ENCODE data around the gene MAN1A1. TPM values are rescaled to one million over a fixed set of nuclear protein-coding genes. Genes with fewer than 3 reads are reported as not detected.
"Not testable (repeated sequence)": the region's sequence is repeated elsewhere in the genome, so short reads cannot be mapped to it uniquely, and the experiment has no call there.

MAN1A1 gene
- polyA plus RNA-seq, 2 of the 4 experiments (the other 2 are of a cell fraction): 0.05 TPM; not detected in 1

DNA sequence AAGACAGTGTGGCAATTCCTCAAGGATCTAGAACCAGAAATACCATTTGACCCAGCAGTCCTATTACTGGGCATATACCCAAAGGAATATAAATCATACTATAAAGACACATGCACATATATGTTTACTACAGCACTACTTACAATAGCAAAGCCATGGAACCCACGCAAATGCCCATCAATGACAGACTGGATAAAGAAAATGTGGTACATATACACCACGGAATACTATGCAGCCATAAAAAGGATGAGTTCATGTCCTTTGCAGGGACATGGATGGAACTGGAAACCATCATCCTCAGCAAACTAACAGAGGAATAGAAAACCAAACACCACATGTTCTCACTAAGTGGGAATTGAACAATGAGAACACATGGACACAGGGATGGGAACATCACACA is 180.2 kb downstream of the MAN1A1 start:
- POLR2A ChIA-PET; H3K4me3 ChIP-seq; H3K9me3 ChIP-seq; H3K27ac ChIP-seq; H3K4me2 ChIP-seq; FAIRE-seq; ATAC-seq; DNase-seq (ENCODE audit: low read depth in 1 of 2, low spot score in 1 of 2); H3K4me1 ChIP-seq; CTCF ChIA-PET: not testable (repeated sequence)
- 5% methylated on average over 2 of the region's 2 CpGs for WGBS (ENCODE audit: missing lambda C conversion rate)

- WGBS (ENCODE audit: missing lambda C conversion rate): 0% methylated on average over 3 of the region's 3 CpGs
- Histone ChIP-seq H3K9me3 (no peaks in the 10 kb centered on the region), H3K4me3 (no peak overlapping the region), H3K4me2 (no peak overlapping the region), H3K4me1 (no peaks in the 10 kb centered on the region), H3K27ac (no peak overlapping the region)
- no peak for ATAC-seq
- TF ChIP-seq NPAS2 (CRISPR knock-in tag; IDR thresholded peaks at IDR 0.05; ENCODE audit: borderline replicate concordance) (no peak), BHLHE40 (IDR thresholded peaks at IDR 0.05; ENCODE audit: low read depth, low read length) (no peak), CTCF (IDR thresholded peaks at IDR 0.05) (no peak), JUNB (IDR thresholded peaks at IDR 0.05) (no peak)
- TF ChIP-seq, protein P1, sequence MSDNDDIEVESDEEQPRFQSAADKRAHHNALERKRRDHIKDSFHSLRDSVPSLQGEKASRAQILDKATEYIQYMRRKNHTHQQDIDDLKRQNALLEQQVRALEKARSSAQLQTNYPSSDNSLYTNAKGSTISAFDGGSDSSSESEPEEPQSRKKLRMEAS (IDR thresholded peaks at IDR 0.05): no peak
- no peak for DNase-seq (ENCODE audit: low read depth in 1 of 2, low spot score in 1 of 2)
- no peak for FAIRE-seq
- POLR2A ChIA-PET: no interaction called here
- CTCF ChIA-PET: interaction anchor here (2.0 kb wide), 1 partner anchor 18 kb away, joined by 5 read pairs; no protein-coding TSS in a partner anchor
These were observed 183.4 kb downstream of the MAN1A1 start for GRCh38 chr6:119166024-119166784.

DNA sequence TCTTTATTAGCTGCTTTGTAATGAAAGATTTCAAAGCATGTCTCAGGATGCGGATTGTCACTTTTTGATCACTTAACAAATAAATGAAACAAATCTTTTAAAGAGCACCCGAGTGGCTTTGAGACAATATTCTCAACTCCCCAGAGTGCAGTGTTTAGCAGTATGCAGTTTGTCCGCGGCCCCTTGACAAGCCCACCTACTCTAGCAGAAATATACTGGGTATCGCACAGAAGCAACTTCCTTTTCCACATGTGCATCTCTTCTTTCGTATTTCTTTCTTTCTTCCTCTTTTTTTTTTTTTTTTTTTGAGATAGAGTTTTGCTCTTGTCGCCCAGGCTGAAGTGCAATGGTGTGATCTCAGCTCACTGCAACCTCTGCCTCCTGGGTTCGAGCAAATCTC is 186.6 kb downstream of the MAN1A1 start:
- H3K4me3 ChIP-seq: no peak overlapping the region
- DNase-seq (ENCODE audit: low read depth in 1 of 2, low spot score in 1 of 2): no peak
- 29% methylated on average over 8 of the region's 8 CpGs for WGBS (ENCODE audit: missing lambda C conversion rate)
- no peak for TF ChIP-seq HDAC2 (IDR thresholded peaks at IDR 0.05)
- TF ChIP-seq EHMT2 (IDR thresholded peaks at IDR 0.05; ENCODE audit: low read depth): no peak
- no peak for TF ChIP-seq ZC3H11A (IDR thresholded peaks at IDR 0.05)
- TF ChIP-seq EHF (CRISPR knock-in tag; IDR thresholded peaks at IDR 0.05): no peak
- TF ChIP-seq ESRRA (IDR thresholded peaks at IDR 0.05; ENCODE audit: borderline replicate concordance, low read length): no peak
- TF ChIP-seq SREBF2 (IDR thresholded peaks at IDR 0.05): no peak
- TF ChIP-seq NFE2L2 (conservative IDR thresholded peaks at IDR 0.05; ENCODE audit: low read length): no peak
- TF ChIP-seq PHF8 (IDR thresholded peaks at IDR 0.05; ENCODE audit: borderline replicate concordance, low read depth): no peak
- no peak for TF ChIP-seq CHD4 (IDR thresholded peaks at IDR 0.05; ENCODE audit: borderline replicate concordance)
- no peak for TF ChIP-seq ZNF302 (CRISPR knock-in tag; IDR thresholded peaks at IDR 0.05)
- TF ChIP-seq ATOH8 (CRISPR knock-in tag; IDR thresholded peaks at IDR 0.05; ENCODE audit: low read depth): no peak
- no peak for TF ChIP-seq ZFP36 (IDR thresholded peaks at IDR 0.05; ENCODE audit: borderline replicate concordance, partially characterized antibody)
- no peak for TF ChIP-seq JUNB (IDR thresholded peaks at IDR 0.05)
- no peak for TF ChIP-seq CEBPB (IDR thresholded peaks at IDR 0.05)
- TF ChIP-seq NR3C1 (IDR thresholded peaks at IDR 0.05): no peak
- TF ChIP-seq, protein P2, sequence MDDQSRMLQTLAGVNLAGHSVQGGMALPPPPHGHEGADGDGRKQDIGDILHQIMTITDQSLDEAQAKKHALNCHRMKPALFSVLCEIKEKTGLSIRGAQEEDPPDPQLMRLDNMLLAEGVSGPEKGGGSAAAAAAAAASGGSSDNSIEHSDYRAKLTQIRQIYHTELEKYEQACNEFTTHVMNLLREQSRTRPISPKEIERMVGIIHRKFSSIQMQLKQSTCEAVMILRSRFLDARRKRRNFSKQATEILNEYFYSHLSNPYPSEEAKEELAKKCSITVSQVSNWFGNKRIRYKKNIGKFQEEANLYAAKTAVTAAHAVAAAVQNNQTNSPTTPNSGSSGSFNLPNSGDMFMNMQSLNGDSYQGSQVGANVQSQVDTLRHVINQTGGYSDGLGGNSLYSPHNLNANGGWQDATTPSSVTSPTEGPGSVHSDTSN (IDR thresholded peaks at IDR 0.05): no peak
- TF ChIP-seq ELK1 (IDR thresholded peaks at IDR 0.05; ENCODE audit: low read depth, low read length): no peak
- no peak for FAIRE-seq
- H3K9me3 ChIP-seq: no peaks in the 10 kb centered on the region
- ATAC-seq: no peak
- H3K27ac ChIP-seq: no peak overlapping the region
- no peaks in the 10 kb centered on the region for H3K4me1 ChIP-seq
- ChIA-PET POLR2A (no interaction called here), CTCF (no interaction called here)
- no peak overlapping the region for H3K4me2 ChIP-seq
